Liver (tissue), 9 donors: Measurements from ENCODE around the gene ARSJ. TPM values are rescaled to one million over a fixed set of nuclear protein-coding genes. Genes with fewer than 3 reads are reported as not detected.

Experiments
- DNase-seq: peaks from one replicate; pipeline ENCODE4 v3.0.0-alpha.2; 2017; ENCODE audit warnings: low spot score
- H3K27ac ChIP-seq, 2 donors: one replicate each; pipeline ENCODE4 v1.7.0; 2013; ENCODE audit warnings: inconsistent platforms in 2 of 2, low read length in 2 of 2, control low read depth in 1 of 2, low read depth in 1 of 2, mild to moderate bottlenecking in 1 of 2
- H3K27me3 ChIP-seq, 4 donors: one replicate each; pipeline versions ENCODE4 v1.6.1 to v1.7.0; 2013; ENCODE audit warnings: low read length in 3 of 4, inconsistent platforms in 1 of 4, mild to moderate bottlenecking in 1 of 4, moderate library complexity in 1 of 4; ENCODE audit not compliant: control insufficient read depth in 4 of 4, insufficient read depth in 4 of 4
- H3K36me3 ChIP-seq, 4 donors: one replicate each; pipeline versions ENCODE4 v1.6.1 to v1.7.0; 2013; ENCODE audit warnings: low read length in 3 of 4, mild to moderate bottlenecking in 3 of 4, low read depth in 1 of 4, moderate library complexity in 1 of 4; ENCODE audit not compliant: control insufficient read depth in 4 of 4, insufficient read depth in 3 of 4
- H3K4me1 ChIP-seq, 4 donors: one replicate each; pipeline versions ENCODE4 v1.6.1 to v1.7.0; 2013; ENCODE audit warnings: low read length in 3 of 4, mild to moderate bottlenecking in 3 of 4, moderate library complexity in 1 of 4; ENCODE audit not compliant: control insufficient read depth in 4 of 4, insufficient read depth in 4 of 4
- H3K4me3 ChIP-seq, 3 donors: one replicate each; pipeline versions ENCODE4 v1.6.1 to v1.7.0; 2013; ENCODE audit warnings: low read length in 3 of 3, control low read depth in 1 of 3, low read depth in 1 of 3, mild to moderate bottlenecking in 1 of 3
- H3K9ac ChIP-seq, 2 donors: one replicate each; pipeline ENCODE4 v1.7.0; 2013; ENCODE audit warnings: low read length in 2 of 2, mild to moderate bottlenecking in 2 of 2, moderate library complexity in 2 of 2, control low read depth in 1 of 2, low read depth in 1 of 2
- H3K9me3 ChIP-seq, 4 donors: one replicate each; pipeline versions ENCODE4 v1.6.1 to v1.7.0; 2013; ENCODE audit warnings: low read length in 3 of 4; ENCODE audit not compliant: control insufficient read depth in 4 of 4
- EGR1 ChIP-seq, 2 donors: IDR thresholded peaks; 2 replicates each; pipeline ENCODE4 v1.6.1; 2016 to 2018; ENCODE audit warnings: antibody characterized with exemption in 2 of 2, low read depth in 2 of 2
- GABPA ChIP-seq, 2 donors: IDR thresholded peaks in 1 of 2; conservative IDR thresholded peaks in 1 of 2; 2 replicates each; pipeline ENCODE4 v1.6.1; 2016; ENCODE audit warnings: antibody characterized with exemption in 2 of 2, mild to moderate bottlenecking in 1 of 2, moderate library complexity in 1 of 2
- HNF4A ChIP-seq, 2 donors: conservative IDR thresholded peaks; 2 replicates each; pipeline ENCODE4 v1.6.1; 2016; ENCODE audit warnings: antibody characterized with exemption in 2 of 2, mild to moderate bottlenecking in 2 of 2
- JUND ChIP-seq, 2 donors: IDR thresholded peaks; 2 replicates each; pipeline ENCODE4 v1.6.1; 2016; ENCODE audit warnings: antibody characterized with exemption in 2 of 2
- NR2F2 ChIP-seq: IDR thresholded peaks from 2 replicates; pipeline ENCODE4 v1.6.1; 2016; ENCODE audit warnings: antibody characterized with exemption
- RAD21 ChIP-seq, 2 donors: IDR thresholded peaks; 2 replicates each; pipeline ENCODE4 v1.6.1; 2016; ENCODE audit warnings: antibody characterized with exemption in 2 of 2, mild to moderate bottlenecking in 2 of 2
- TAF1 ChIP-seq: conservative IDR thresholded peaks from 2 replicates; pipeline ENCODE4 v1.6.1; 2016; ENCODE audit warnings: antibody characterized with exemption, mild to moderate bottlenecking
- WGBS: extraction: QIAGEN DNeasy Blood & Tissue Kit; methylation state at CpG from one replicate; pipeline ENCODE4 v1.1.7; 2013; 5-methylcytosine and 5-hydroxymethylcytosine counted together
- polyA plus RNA-seq, 2 donors: library from polyadenylated mRNA; stranded (reverse) in 1 of 2; unstranded in 1 of 2; fragments of 200-250 nt in 1 of 2; fragments of >200 nt in 1 of 2; fragmentation: Nextera tagmentation in 1 of 2; extraction: Ambion mirVana in 1 of 2; gene quantifications; one replicate each; pipeline versions ENCODE4 v1.2.1 to v1.2.3, GENCODE V29; 2013 to 2015
- total RNA-seq, 2 donors: library from RNA; depleted of rRNA; stranded (reverse); fragments of >200 nt; gene quantifications; one replicate each; pipeline ENCODE4 v1.2.3, GENCODE V29; 2014
- TF ChIP-seq, protein P1 (sequence below): fragments of 150-350 bp; IDR thresholded peaks from 2 replicates; pipeline ENCODE4 v1.5.1; 2017; ENCODE audit warnings: improper control_type of control experiment, low read depth, low read length; ENCODE audit not compliant: missing input control
- TF ChIP-seq, protein P2 (sequence below): IDR thresholded peaks from 2 replicates; pipeline ENCODE4 v1.6.1; 2016; ENCODE audit warnings: antibody characterized with exemption
- TF ChIP-seq, protein P3 (sequence below): IDR thresholded peaks from 2 replicates; pipeline ENCODE4 v1.6.1; 2016; ENCODE audit warnings: antibody characterized with exemption
- TF ChIP-seq, protein P4 (sequence below): IDR thresholded peaks from 2 replicates; pipeline ENCODE4 v1.6.1; 2016; ENCODE audit warnings: antibody characterized with exemption
- donor health status: healthy.
- donor health status: healthy.
- donor health status: healthy.
- donor health status: healthy.
- donor health status: healthy.

ARSJ gene
- total and polyA plus RNA-seq, 4 donors: 0.56 to 1.8 (median 0.95) TPM

DNA sequence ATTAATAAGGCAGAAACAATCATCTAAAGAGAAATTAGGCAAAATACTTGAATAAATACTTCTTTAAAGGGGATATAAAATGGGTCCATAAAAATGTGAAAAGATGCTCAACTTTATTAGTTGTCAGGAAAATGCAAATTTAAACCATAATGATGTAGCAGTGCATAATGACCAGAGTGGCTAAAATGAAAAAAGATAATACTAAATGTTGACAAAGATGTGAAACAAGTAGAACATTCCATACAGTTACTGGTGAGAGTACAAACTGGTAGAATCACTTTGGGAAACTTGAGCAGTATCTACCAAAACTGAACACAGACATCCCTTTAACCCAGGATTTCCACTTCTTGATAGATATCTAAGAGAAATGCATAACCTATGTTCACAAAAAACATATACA lies 5.0 kb downstream of the ARSJ start:
- no peak overlapping the region for H3K4me3 ChIP-seq
- no peaks in the 10 kb centered on the region for H3K9me3 ChIP-seq
- TF ChIP-seq NR2F2 (no peak), RAD21 (IDR thresholded peaks at IDR 0.05) (no peak)
- TF ChIP-seq, protein P1, sequence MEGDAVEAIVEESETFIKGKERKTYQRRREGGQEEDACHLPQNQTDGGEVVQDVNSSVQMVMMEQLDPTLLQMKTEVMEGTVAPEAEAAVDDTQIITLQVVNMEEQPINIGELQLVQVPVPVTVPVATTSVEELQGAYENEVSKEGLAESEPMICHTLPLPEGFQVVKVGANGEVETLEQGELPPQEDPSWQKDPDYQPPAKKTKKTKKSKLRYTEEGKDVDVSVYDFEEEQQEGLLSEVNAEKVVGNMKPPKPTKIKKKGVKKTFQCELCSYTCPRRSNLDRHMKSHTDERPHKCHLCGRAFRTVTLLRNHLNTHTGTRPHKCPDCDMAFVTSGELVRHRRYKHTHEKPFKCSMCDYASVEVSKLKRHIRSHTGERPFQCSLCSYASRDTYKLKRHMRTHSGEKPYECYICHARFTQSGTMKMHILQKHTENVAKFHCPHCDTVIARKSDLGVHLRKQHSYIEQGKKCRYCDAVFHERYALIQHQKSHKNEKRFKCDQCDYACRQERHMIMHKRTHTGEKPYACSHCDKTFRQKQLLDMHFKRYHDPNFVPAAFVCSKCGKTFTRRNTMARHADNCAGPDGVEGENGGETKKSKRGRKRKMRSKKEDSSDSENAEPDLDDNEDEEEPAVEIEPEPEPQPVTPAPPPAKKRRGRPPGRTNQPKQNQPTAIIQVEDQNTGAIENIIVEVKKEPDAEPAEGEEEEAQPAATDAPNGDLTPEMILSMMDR: no peak
- TF ChIP-seq, protein P2, sequence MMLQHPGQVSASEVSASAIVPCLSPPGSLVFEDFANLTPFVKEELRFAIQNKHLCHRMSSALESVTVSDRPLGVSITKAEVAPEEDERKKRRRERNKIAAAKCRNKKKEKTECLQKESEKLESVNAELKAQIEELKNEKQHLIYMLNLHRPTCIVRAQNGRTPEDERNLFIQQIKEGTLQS: no peak
- no peaks in the 10 kb centered on the region for H3K36me3 ChIP-seq
- H3K4me1 ChIP-seq: peaks cover 0 to 35% (median 4%) of the 10 kb centered on the region in 4 donors
- DNase-seq: no peak
- H3K27ac ChIP-seq: no peak overlapping the region
- no peaks in the 10 kb centered on the region for H3K27me3 ChIP-seq
- no peak overlapping the region for H3K9ac ChIP-seq

DNA sequence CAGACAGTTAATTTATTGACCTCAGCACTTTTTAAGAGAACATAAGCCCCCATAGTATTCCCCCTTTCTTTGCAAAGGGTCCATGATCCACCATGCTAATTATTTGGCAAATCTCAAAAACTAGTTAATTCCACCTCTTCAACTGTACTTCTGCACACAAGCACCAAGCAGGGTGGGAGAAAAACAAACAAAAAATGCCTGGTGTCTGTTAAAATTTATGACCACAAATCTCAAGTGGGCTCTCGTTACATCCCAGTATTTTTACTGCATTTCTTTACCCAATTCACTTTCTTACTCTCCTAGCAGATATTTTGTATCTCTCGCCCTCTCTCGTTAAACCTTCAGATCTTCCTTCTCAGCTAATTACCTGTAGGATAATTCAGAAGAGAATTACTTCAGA lies 6.1 kb downstream of the ARSJ start:
- no peak for TF ChIP-seq TAF1
- TF ChIP-seq, protein P3, sequence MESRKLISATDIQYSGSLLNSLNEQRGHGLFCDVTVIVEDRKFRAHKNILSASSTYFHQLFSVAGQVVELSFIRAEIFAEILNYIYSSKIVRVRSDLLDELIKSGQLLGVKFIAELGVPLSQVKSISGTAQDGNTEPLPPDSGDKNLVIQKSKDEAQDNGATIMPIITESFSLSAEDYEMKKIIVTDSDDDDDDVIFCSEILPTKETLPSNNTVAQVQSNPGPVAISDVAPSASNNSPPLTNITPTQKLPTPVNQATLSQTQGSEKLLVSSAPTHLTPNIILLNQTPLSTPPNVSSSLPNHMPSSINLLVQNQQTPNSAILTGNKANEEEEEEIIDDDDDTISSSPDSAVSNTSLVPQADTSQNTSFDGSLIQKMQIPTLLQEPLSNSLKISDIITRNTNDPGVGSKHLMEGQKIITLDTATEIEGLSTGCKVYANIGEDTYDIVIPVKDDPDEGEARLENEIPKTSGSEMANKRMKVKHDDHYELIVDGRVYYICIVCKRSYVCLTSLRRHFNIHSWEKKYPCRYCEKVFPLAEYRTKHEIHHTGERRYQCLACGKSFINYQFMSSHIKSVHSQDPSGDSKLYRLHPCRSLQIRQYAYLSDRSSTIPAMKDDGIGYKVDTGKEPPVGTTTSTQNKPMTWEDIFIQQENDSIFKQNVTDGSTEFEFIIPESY: no peak
- no peak for TF ChIP-seq HNF4A (conservative IDR thresholded peaks at IDR 0.05)
- TF ChIP-seq, protein P2: no peak
- no peak for TF ChIP-seq GABPA (IDR thresholded peaks at IDR 0.05 in 1 of 2, conservative IDR thresholded peaks at IDR 0.05 in 1 of 2)
- TF ChIP-seq, protein P1: no peak
- no peak for TF ChIP-seq EGR1 (IDR thresholded peaks at IDR 0.05; ENCODE audit: low read depth in 2 of 2)
- TF ChIP-seq, protein P4, sequence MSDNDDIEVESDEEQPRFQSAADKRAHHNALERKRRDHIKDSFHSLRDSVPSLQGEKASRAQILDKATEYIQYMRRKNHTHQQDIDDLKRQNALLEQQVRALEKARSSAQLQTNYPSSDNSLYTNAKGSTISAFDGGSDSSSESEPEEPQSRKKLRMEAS: no peak
- TF ChIP-seq NR2F2: no peak
- no peak for TF ChIP-seq JUND (IDR thresholded peaks at IDR 0.05)
- Histone ChIP-seq H3K27ac (no peak overlapping the region), H3K4me1 (peaks cover 0 to 29% (median 4%) of the 10 kb centered on the region in 4 donors), H3K9ac (no peak overlapping the region), H3K36me3 (no peaks in the 10 kb centered on the region), H3K4me3 (no peak overlapping the region), H3K9me3 (no peaks in the 10 kb centered on the region), H3K27me3 (no peaks in the 10 kb centered on the region)
- 95% methylated on average over 3 of the region's 3 CpGs for WGBS
- no peak for DNase-seq
